ENCODE data around the gene MAP4K4. TPM values are rescaled to one million over a fixed set of nuclear protein-coding genes. Genes with fewer than 3 reads are reported as not detected.

MAP4K4 gene
- total and polyA plus RNA-seq, 2 of the 13 experiments (the other 11 are each of a cell fraction or from before 2014, with no cell fraction given), result 105 to 264 TPM

DNA sequence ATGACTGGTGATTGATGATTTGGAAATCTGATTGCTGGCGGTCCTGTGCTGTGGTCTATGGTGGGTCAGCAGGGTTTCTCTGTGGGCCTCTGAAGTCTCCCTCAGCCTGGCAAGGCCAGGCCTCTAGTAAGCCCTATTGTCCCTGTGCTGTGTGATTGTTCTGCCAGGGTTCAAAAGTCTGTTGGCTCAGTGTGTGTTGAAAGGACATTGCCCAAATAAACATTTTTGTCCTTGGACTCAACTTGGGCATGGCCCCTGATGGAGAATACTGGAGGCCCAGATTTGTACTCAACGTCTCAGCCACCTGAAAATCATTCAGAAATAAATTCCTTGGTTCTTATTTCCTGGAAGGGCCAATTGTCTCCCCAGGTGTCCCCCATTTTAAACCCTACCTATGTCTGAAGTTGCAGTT is 74.4 kb downstream of the MAP4K4 start (continued):
- TF ChIP-seq, protein P1, sequence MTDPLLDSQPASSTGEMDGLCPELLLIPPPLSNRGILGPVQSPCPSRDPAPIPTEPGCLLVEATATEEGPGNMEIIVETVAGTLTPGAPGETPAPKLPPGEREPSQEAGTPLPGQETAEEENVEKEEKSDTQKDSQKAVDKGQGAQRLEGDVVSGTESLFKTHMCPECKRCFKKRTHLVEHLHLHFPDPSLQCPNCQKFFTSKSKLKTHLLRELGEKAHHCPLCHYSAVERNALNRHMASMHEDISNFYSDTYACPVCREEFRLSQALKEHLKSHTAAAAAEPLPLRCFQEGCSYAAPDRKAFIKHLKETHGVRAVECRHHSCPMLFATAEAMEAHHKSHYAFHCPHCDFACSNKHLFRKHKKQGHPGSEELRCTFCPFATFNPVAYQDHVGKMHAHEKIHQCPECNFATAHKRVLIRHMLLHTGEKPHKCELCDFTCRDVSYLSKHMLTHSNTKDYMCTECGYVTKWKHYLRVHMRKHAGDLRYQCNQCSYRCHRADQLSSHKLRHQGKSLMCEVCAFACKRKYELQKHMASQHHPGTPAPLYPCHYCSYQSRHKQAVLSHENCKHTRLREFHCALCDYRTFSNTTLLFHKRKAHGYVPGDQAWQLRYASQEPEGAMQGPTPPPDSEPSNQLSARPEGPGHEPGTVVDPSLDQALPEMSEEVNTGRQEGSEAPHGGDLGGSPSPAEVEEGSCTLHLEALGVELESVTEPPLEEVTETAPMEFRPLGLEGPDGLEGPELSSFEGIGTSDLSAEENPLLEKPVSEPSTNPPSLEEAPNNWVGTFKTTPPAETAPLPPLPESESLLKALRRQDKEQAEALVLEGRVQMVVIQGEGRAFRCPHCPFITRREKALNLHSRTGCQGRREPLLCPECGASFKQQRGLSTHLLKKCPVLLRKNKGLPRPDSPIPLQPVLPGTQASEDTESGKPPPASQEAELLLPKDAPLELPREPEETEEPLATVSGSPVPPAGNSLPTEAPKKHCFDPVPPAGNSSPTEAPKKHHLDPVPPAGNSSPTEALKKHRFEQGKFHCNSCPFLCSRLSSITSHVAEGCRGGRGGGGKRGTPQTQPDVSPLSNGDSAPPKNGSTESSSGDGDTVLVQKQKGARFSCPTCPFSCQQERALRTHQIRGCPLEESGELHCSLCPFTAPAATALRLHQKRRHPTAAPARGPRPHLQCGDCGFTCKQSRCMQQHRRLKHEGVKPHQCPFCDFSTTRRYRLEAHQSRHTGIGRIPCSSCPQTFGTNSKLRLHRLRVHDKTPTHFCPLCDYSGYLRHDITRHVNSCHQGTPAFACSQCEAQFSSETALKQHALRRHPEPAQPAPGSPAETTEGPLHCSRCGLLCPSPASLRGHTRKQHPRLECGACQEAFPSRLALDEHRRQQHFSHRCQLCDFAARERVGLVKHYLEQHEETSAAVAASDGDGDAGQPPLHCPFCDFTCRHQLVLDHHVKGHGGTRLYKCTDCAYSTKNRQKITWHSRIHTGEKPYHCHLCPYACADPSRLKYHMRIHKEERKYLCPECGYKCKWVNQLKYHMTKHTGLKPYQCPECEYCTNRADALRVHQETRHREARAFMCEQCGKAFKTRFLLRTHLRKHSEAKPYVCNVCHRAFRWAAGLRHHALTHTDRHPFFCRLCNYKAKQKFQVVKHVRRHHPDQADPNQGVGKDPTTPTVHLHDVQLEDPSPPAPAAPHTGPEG (CRISPR knock-in tag; IDR thresholded peaks at IDR 0.05), result 0 out of 2 replicates have a peak, but pooled peaks have one; percentile 6
- TF ChIP-seq, protein P2, sequence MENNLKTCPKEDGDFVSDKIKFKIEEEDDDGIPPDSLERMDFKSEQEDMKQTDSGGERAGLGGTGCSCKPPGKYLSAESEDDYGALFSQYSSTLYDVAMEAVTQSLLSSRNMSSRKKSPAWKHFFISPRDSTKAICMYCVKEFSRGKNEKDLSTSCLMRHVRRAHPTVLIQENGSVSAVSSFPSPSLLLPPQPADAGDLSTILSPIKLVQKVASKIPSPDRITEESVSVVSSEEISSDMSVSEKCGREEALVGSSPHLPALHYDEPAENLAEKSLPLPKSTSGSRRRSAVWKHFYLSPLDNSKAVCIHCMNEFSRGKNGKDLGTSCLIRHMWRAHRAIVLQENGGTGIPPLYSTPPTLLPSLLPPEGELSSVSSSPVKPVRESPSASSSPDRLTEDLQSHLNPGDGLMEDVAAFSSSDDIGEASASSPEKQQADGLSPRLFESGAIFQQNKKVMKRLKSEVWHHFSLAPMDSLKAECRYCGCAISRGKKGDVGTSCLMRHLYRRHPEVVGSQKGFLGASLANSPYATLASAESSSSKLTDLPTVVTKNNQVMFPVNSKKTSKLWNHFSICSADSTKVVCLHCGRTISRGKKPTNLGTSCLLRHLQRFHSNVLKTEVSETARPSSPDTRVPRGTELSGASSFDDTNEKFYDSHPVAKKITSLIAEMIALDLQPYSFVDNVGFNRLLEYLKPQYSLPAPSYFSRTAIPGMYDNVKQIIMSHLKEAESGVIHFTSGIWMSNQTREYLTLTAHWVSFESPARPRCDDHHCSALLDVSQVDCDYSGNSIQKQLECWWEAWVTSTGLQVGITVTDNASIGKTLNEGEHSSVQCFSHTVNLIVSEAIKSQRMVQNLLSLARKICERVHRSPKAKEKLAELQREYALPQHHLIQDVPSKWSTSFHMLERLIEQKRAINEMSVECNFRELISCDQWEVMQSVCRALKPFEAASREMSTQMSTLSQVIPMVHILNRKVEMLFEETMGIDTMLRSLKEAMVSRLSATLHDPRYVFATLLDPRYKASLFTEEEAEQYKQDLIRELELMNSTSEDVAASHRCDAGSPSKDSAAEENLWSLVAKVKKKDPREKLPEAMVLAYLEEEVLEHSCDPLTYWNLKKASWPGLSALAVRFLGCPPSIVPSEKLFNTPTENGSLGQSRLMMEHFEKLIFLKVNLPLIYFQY (CRISPR knock-in tag; IDR thresholded peaks at IDR 0.05; ENCODE audit: borderline replicate concordance), result peak; percentile 87; the same call in 1 of the 2 replicates
- TF ChIP-seq ZBTB38 (CRISPR knock-in tag; IDR thresholded peaks at IDR 0.05), result peak; percentile 55; the same call in 1 of the 2 replicates
- TF ChIP-seq, protein P3, sequence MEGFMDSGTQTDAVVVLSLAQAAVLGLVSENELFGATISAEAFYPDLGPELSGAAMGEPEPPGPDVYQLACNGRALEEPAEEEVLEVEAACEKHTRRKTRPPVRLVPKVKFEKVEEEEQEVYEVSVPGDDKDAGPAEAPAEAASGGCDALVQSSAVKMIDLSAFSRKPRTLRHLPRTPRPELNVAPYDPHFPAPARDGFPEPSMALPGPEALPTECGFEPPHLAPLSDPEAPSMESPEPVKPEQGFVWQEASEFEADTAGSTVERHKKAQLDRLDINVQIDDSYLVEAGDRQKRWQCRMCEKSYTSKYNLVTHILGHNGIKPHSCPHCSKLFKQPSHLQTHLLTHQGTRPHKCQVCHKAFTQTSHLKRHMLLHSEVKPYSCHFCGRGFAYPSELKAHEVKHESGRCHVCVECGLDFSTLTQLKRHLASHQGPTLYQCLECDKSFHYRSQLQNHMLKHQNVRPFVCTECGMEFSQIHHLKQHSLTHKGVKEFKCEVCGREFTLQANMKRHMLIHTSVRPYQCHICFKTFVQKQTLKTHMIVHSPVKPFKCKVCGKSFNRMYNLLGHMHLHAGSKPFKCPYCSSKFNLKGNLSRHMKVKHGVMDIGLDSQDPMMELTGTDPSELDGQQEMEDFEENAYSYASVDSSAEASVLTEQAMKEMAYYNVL (CRISPR knock-in tag; IDR thresholded peaks at IDR 0.05; ENCODE audit: borderline replicate concordance), result peak; percentile 88; the same call in 1 of the 2 replicates
- peak; percentile 83; the same call in 1 of the 2 replicates for TF ChIP-seq ZNF44 (CRISPR knock-in tag; IDR thresholded peaks at IDR 0.05)
- no peak for TF ChIP-seq ZNF484 (CRISPR knock-in tag; IDR thresholded peaks at IDR 0.05; ENCODE audit: borderline replicate concordance, low read depth)
- TF ChIP-seq ESRRA (CRISPR knock-in tag; IDR thresholded peaks at IDR 0.05; ENCODE audit: low read depth), result peak; percentile 97
- peak; percentile 13; the same call in 1 of the 2 replicates for TF ChIP-seq ZNF768 (CRISPR knock-in tag; IDR thresholded peaks at IDR 0.05)
- TF ChIP-seq ZNF430 (CRISPR knock-in tag; IDR thresholded peaks at IDR 0.05), result peak; percentile 78
- peak; percentile 95 for TF ChIP-seq NCOR1 (IDR thresholded peaks at IDR 0.05; ENCODE audit: borderline replicate concordance, low read length)
- no peak for TF ChIP-seq ZNF709 (CRISPR knock-in tag; IDR thresholded peaks at IDR 0.05)
- TF ChIP-seq ZSCAN31 (CRISPR knock-in tag; IDR thresholded peaks at IDR 0.05; ENCODE audit: low read depth), result 0 out of 2 replicates have a peak, but pooled peaks have one; percentile 40
